Stimulated activated effector memory CD8-positive, alpha-beta T cell treated with anti-CD3 and anti-CD28 coated beads, Interleukin-12 subunit alpha, Interleukin-12 subunit beta, amount 100 ng/mL, for 72 hours (primary cell): Measurements from ENCODE around the gene TMED1.
"Not testable (repeated sequence)": the region's sequence is repeated elsewhere in the genome, so short reads cannot be mapped to it uniquely, and the experiment has no call there.

Experiments
- ATAC-seq: fragments of 150-1000 bp; cut with Tn5 transposase; 2 replicates; pipeline ENCODE4 v1.10.0; 2021
- DNase-seq, 2 donors: peaks; one replicate each; pipeline ENCODE4 v3.0.0; 2021 to 2022; ENCODE audit warnings: low spot score in 2 of 2
- H3K27ac Mint-ChIP-seq: one replicate; pipeline ENCODE4 v1.8.0; 2022; ENCODE audit warnings: mild to moderate bottlenecking, mixed read lengths
- H3K36me3 Mint-ChIP-seq: one replicate; pipeline ENCODE4 v1.8.0; 2022; ENCODE audit warnings: mild to moderate bottlenecking, mixed read lengths
- H3K4me1 Mint-ChIP-seq: one replicate; pipeline ENCODE4 v1.8.0; 2022; ENCODE audit warnings: mixed read lengths
- H3K4me3 Mint-ChIP-seq: one replicate; pipeline ENCODE4 v1.8.0; 2022; ENCODE audit warnings: mild to moderate bottlenecking, mixed read lengths
- H3K9me3 Mint-ChIP-seq: one replicate; pipeline ENCODE4 v1.8.0; 2022; ENCODE audit warnings: mixed read lengths

The TMED1 gene

DNA sequence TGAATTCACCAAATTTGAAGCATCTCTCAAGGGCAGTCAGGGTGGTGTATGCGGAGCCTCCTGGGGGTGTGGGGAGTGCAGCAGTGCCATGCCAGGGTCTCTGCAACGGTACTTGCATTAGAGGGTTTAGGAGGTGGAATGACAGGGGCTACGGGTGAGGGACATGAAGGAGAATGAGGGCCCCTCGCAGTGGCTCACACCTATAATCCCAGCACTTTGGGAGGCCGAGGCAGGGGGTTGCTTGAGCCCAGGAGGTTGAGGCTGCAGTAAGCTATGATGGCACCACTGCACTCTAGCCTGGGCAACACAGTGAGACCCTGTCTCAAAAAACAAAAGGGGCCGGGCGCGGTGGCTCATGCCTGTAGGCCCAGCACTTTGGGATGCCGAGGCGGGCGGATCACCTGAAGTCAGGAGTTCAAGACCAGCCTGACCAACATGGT, 33.9 kb upstream of the TMED1 start:
- DNase-seq, ATAC-seq, H3K9me3 Mint-ChIP-seq: not testable (repeated sequence)
- Mint-ChIP-seq H3K4me3 (peak overlapping the region; percentile 75), H3K4me1 (peaks cover 32% of the 10 kb centered on the region), H3K36me3 (peaks cover 27% of the 10 kb centered on the region), H3K27ac (peak overlapping the region; percentile 89)

DNA sequence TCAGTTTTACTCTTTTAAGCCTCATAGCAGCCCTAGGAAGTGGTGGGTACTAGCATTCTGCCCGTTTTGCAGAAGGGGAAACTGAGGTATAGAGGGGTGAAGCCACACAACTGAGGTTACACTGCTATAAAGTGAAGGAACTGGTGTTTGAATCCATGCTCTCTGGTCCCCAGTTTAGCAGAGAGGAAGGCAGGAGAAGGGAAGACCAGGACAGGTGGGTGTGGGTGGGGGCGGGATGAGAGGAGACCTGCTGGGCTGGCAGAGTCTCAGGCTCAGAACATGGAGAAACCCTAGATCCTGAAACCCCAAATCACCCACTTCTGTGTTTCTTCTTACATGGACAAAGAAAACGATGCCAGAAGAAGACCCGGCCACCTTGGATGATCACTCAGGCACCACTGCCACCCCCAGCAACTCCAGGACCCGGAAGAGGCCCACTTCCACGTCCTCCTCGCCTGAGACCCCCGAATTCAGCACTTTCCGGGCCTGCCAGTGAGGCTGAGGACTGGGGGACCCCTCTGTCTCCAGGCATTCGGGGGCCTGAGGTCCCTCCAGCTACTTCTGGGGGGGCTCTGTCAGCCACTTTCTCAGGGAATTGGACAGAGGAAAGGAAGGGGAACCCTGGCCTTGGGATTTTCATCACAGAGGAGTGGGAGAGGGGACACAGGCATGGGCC, 33.0 kb upstream of the TMED1 start:
- no peak for ATAC-seq
- Mint-ChIP-seq H3K4me1 (peaks cover 40% of the 10 kb centered on the region), H3K4me3 (no peak overlapping the region), H3K36me3 (peaks cover 19% of the 10 kb centered on the region), H3K9me3 (no peaks in the 10 kb centered on the region), H3K27ac (peak overlapping the region; percentile 23)
- DNase-seq, result no peak

DNA sequence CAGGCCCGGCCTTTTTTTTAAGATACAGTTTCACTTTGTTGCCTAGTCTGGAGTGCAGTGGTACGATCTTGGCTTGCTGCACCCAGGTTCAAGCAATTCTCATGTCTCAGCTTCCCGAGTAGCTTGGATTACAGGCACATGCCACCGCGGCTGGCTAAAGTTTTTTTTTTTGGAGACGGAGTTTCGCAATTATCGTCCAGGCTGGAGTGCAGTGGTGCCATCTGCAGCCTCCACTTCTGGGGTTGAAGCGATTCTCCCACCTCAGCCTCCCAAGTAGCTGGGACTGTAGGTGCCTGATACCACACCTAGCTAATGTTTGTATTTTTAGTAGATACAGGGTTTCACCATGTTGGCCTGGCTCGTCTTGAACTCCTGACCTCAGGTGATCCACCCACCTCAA, 30.5 kb upstream of the TMED1 start:
- Mint-ChIP-seq H3K4me3 (no peak overlapping the region), H3K9me3 (no peaks in the 10 kb centered on the region), H3K36me3 (no peaks in the 10 kb centered on the region), H3K4me1 (peaks cover 40% of the 10 kb centered on the region), H3K27ac (no peak overlapping the region)
- DNase-seq (no peak), ATAC-seq (no peak)

DNA sequence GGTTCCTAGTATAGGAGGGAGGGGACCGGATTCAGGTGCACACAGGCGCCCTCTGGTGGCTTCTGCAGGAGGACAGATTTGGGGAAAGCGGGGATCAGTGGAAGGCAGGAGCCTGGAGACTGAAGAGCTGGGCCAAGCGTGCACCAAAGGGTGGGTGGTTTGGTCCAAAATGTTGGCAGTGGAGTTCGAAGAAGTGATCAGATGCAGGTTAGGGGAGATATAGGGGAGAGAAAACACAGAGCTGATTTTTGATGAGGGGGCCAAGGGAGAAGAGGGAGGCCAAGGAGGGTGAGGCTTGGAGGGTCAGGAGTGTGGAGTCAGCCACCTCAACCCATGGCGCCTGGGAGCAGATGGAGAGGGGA, 28.5 kb upstream of the TMED1 start:
- H3K4me3 Mint-ChIP-seq, result peak overlapping the region; percentile 4
- peak; percentile 82 to 91 for DNase-seq
- no peaks in the 10 kb centered on the region for H3K36me3 Mint-ChIP-seq
- ATAC-seq, result peak; percentile 91
- peaks cover 26% of the 10 kb centered on the region for H3K4me1 Mint-ChIP-seq
- peak overlapping the region; percentile 43 for H3K27ac Mint-ChIP-seq
- no peaks in the 10 kb centered on the region for H3K9me3 Mint-ChIP-seq

DNA sequence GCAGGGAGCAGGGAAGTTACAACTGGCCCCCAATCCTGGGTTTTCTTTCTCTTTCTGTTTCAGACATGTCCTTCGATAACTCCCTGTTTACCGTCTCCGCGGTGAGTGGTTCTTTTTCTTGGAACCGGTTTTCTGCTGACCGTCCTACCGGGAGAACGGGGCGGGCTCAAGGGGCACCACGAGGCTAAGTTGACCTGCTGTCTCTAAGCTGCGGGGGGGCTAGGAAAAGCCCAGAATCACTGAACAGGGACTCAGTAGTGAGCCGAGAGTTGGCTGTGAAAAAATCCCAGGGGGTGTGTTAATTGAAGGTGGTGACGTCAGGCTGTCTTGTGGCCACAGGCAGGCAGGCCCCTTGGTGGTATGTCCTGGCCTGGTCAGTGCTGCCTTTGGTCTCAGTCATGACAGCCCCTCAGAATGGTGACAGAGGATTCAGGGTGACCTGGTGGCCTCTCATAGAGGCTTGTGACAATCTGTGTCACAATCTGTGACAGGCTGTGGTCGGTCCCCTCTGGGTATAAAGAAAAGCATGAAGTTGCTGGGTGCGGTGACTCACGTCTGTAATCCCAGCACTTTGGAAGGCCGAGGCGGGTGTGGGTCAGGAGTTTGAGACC, 27.2 kb upstream of the TMED1 start:
- Mint-ChIP-seq H3K9me3 (no peaks in the 10 kb centered on the region), H3K4me3 (no peak overlapping the region), H3K4me1 (peaks cover 20% of the 10 kb centered on the region), H3K36me3 (no peaks in the 10 kb centered on the region), H3K27ac (peak overlapping the region; percentile 29)
- ATAC-seq (no peak), DNase-seq (no peak)

DNA sequence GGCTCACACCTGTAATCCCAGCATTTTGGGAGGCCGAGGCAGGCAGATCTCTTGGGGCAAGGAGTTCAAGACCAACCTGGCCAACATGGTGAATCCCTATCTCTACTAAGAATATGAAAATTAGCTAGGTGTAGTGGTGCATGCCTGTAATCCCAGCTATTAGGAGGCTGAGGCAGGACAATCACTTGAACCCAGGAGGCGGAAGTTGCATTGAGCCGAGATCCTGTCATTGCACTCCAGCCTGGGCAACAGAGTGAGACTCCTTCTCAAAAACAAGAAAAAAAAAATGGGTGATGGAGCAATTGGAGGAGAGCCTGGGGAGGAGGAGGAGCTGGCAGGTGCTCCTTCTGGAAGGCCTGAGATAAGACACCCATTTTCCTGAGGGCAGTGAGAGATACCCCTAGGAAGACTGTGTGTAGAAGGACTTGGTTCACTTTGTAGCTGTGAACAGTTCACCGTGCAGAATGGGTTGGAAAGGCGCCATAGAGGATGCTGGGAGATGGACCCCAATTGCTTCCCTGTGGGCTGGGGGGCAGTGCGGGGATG, 26.6 kb upstream of the TMED1 start:
- no peak for ATAC-seq
- Mint-ChIP-seq H3K36me3 (no peaks in the 10 kb centered on the region), H3K4me1 (peaks cover 15% of the 10 kb centered on the region), H3K4me3 (no peak overlapping the region), H3K9me3 (no peaks in the 10 kb centered on the region), H3K27ac (peak overlapping the region; percentile 29)
- no peak for DNase-seq

DNA sequence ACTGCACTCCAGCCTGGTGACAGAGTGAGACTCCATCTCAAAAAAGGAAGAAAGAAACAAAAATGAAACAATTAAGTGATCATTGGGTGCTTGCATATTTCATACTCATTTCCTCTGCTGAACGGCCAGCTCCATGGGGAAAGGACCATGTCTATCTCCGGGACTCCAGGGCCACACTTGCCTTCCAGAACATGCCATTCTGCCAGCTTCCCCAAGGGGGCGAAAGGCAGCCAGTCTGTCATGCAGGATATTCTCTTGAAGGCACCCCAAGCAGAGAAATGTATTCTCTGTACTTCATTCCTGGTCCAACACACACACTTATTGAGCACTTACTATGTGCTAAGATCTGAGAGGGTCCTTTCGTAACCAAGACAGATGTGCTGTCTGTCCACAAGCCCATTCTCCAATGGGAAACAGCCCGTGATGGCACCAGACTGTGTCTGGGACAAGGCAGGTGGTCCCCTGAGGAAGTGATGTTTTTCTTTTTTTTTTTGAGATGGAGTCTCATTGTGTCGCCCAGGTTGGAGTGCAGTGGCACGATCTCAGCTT, 25.2 kb upstream of the TMED1 start:
- no peak for ATAC-seq
- Mint-ChIP-seq H3K27ac (no peak overlapping the region), H3K9me3 (no peaks in the 10 kb centered on the region), H3K36me3 (no peaks in the 10 kb centered on the region), H3K4me3 (no peak overlapping the region), H3K4me1 (peaks cover 15% of the 10 kb centered on the region)
- DNase-seq, result peak in 1 of 2 donors; percentile 62

DNA sequence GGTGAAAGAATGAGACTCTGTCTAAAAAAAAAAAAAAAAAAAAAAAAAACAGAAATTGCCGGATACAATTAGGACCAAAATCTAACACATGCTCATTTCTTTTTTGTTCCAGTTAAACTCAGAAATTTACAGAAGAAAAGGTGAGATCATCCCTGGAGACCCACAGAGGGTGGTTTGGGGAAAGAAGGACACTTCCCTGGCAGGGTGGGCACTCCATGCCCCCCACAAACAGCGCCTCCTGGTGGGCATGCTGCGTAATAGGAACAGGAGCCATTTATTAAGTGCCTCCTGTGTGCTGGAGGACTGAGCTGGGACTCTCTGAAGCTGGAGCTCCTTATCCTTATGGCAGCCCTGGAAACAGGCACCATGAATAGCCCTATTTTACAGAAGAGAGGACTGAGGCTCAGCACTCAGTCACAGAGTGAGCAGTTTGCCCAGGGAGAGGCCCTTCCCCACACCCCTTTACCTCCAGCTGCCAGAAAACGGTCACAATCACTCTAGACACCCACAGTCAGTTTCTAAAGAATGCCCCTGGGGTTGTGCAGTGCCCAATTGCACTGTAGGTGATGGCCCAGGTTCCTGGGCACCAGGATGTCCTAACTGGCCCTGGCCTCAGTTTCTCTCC, 22.3 kb upstream of the TMED1 start:
- Mint-ChIP-seq H3K4me3 (no peak overlapping the region), H3K27ac (peak overlapping the region; percentile 26), H3K36me3 (no peaks in the 10 kb centered on the region), H3K4me1 (peaks cover 3% of the 10 kb centered on the region), H3K9me3 (no peaks in the 10 kb centered on the region)
- peak; percentile 42 to 77 for DNase-seq
- peak; percentile 73 for ATAC-seq

DNA sequence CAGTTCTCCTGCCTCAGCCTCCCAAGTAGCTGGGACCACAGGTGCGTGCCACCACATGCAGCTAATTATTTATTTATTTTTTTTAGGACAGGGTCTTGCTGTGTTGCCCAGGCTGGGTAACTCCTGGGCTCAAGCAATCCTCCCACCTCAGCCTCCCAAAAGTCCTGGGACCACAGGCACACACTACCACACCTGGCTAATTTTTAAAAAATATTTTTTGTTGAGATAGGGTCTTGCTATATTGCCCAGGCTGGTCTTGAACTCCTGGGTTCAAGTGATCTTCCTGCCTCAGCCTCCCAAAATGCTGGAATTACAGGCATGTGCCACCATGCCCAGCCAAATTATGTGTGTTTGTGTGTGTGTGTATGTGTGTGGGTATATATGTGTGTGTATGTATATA, 20.9 kb upstream of the TMED1 start:
- H3K36me3 Mint-ChIP-seq, ATAC-seq, H3K9me3 Mint-ChIP-seq, H3K4me3 Mint-ChIP-seq, DNase-seq, H3K4me1 Mint-ChIP-seq, H3K27ac Mint-ChIP-seq: not testable (repeated sequence)

DNA sequence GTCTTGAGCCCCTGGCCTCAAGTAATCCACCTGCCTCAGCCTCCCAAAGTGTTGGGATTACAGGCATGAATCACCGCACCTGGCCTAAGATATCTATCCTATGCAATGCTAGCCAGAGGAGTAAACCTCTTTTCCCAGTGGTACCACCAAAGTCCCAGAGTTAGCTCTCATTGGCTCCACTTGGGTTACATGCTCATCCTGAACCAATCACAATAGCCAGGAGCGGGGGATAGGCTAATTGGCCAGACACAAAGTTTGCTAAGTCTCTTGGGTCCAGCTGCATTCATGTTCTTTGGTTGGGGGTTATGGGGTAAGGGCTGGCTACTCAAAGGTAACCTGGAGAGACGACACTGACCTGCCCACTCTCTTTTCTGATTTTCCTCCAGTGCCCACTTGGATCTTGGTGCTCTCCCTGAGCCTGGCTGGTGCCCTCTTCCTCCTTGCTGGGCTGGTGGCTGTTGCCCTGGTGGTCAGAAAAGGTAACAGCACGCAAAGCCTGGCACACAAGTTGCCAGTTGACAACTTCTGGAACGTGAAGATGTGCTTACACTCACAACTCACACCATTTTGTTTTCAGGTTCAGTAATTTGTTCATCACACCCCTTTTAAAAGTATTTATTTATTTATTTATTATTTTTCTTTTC, 20.0 kb upstream of the TMED1 start:
- DNase-seq, result no peak

DNA sequence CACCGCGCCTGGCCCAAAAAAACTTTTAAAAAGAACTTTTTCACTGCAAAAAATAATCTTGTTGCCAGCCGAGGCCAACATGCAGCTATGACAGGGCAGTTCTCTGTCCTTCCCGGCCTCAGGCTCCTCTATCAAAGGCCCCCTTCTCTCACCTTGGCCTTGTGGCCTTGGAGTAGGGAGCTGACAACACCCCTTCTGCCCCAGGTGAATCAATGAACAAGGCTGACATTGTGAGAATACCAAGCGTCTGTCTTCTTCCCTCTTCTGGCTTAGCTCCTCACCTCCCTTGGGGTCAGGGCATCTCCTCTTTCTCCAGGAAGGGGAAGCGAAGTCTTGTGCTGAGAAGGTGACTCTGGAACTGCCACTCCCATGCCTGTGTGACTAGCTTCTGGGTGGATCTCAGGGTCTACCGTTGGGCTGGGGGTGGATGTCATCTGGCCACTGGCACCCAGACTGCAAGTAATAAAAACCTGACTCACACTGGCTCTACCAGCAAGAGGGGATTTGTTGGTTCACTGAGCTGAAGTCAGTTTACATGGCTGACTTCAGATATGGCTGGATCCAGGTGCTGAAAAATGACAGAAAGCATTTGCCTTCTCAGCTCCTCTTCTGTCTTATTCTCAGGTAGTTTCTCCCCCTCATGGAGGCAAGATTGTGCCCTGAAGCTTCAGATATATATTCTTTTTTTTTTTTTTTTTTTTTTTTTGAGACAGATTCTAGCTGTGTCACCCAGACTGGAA, 18.5 kb upstream of the TMED1 start:
- DNase-seq (no peak), ATAC-seq (no peak)
- H3K4me3 Mint-ChIP-seq, result no peak overlapping the region
- H3K4me1 Mint-ChIP-seq, result no peaks in the 10 kb centered on the region
- H3K36me3 Mint-ChIP-seq, result no peaks in the 10 kb centered on the region
- no peak overlapping the region for H3K27ac Mint-ChIP-seq
- H3K9me3 Mint-ChIP-seq, result no peaks in the 10 kb centered on the region

More for the DNA sequence above, 20.0 kb upstream of the TMED1 start:
- Mint-ChIP-seq H3K36me3 (no peaks in the 10 kb centered on the region), H3K4me3 (no peak overlapping the region), H3K9me3 (no peaks in the 10 kb centered on the region), H3K4me1 (no peaks in the 10 kb centered on the region), H3K27ac (peak overlapping the region; percentile 37)
- peak; percentile 65 for ATAC-seq

DNA sequence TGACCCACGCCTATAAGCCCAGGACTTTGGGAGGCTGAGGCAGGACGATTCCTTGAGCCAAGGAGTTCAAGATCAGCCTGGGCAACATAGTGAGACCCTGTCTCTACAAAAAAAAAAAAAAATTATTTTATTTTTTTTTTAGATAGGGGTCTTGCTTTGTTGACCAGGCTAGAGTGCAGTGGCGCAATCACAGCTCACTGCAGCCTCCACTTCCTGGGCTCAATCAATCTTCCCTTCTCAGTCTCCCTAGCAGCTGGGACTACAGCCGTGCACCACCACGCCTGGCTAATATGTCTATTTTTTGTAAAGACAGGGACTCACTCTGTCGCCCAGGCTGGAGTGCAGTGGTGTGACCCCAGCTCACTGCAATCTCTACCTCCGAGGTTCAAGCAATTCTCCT, 16.9 kb upstream of the TMED1 start:
- no peak overlapping the region for H3K4me3 Mint-ChIP-seq
- no peak for DNase-seq
- H3K9me3 Mint-ChIP-seq, result no peaks in the 10 kb centered on the region
- H3K27ac Mint-ChIP-seq, result no peak overlapping the region
- ATAC-seq, result no peak
- H3K4me1 Mint-ChIP-seq, result peaks cover 7% of the 10 kb centered on the region
- H3K36me3 Mint-ChIP-seq, result no peaks in the 10 kb centered on the region

DNA sequence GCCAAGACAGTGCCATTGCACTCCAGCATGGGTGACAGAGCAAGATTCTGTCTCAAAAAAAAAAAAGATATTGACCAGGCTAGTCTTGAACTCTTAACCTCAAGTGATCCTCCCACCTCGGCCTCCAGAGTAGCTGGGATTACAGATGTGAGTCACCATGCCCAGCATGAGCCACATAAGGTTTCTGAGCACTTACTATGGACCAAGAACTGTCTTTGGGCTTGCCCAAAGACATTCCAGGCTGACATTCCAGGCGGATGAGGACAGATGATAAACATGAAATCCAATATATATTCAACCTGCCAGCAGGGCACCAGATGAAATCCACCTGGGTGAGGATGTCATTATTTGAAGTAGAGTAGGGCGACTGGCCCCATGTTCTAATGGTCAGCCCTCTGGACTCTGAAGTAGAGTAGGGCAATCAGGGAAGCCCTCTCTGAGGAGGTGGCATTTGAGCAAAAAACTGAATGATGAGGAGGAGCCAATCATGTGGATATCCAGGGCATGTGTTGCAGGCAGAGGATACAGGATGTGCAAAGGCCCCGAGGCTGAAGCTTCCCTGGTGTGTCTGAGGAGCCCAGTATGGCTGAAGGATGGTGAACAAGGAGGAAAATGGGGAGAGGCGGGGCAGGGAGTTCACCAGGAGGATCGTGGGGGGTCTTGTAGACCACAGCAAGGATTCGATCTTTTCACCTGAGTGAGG, 16.2 kb upstream of the TMED1 start:
- ATAC-seq, result no peak

DNA sequence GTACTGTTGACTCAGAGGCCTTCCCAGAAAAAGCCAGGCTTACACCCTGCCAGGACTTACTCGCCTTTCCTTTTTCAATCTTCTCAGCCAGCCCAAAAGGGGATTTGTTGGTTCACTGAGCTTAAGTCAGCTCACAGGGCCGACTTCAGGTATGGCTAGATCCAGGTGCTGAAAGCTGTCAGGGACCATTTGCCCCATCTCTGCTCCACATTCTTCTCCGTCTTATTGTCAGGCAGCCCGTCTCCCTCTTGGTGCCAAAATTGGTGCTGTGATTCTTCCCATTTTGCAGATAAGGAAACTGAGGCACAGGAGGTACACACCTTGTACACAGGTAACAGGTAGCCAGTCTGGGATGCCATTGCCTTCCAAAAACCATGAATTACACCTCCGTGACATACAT, 14.6 kb upstream of the TMED1 start:
- DNase-seq, result no peak
- no peak for ATAC-seq
- Mint-ChIP-seq H3K4me1 (peaks cover 7% of the 10 kb centered on the region), H3K27ac (no peak overlapping the region), H3K9me3 (peaks cover 5% of the 10 kb centered on the region), H3K4me3 (no peak overlapping the region), H3K36me3 (no peaks in the 10 kb centered on the region)

More for the DNA sequence above, 16.2 kb upstream of the TMED1 start:
- no peak for DNase-seq
- Mint-ChIP-seq H3K4me3 (no peak overlapping the region), H3K4me1 (peaks cover 7% of the 10 kb centered on the region), H3K36me3 (no peaks in the 10 kb centered on the region), H3K9me3 (no peaks in the 10 kb centered on the region), H3K27ac (no peak overlapping the region)
